GM23338 (cell line): ENCODE results near the gene NELFA.

Experiments
- EZH2 ChIP-seq: fragments of 200-600 bp; sonication (generic); IDR thresholded peaks from one replicate; pipeline ENCODE4 v1.8.0; 2017; ENCODE audit warnings: antibody characterized with exemption, mild to moderate bottlenecking, low read depth; ENCODE audit not compliant: unreplicated experiment
- TF ChIP-seq, protein P1 (sequence below), 2 experiments: fragments of 200-600 bp in 1 of 2; sonication (generic) in 1 of 2; conservative IDR thresholded peaks; 2 replicates each; pipeline versions ENCODE4 v1.5.1 to v1.6.1; 2016 to 2017; ENCODE audit warnings: antibody characterized with exemption in 2 of 2, low read depth in 2 of 2, mild to moderate bottlenecking in 2 of 2, moderate library complexity in 1 of 2
- TF ChIP-seq, protein P2 (sequence below): IDR thresholded peaks from 2 replicates; pipeline ENCODE4 v1.6.1; 2016; ENCODE audit warnings: antibody characterized with exemption

DNA sequence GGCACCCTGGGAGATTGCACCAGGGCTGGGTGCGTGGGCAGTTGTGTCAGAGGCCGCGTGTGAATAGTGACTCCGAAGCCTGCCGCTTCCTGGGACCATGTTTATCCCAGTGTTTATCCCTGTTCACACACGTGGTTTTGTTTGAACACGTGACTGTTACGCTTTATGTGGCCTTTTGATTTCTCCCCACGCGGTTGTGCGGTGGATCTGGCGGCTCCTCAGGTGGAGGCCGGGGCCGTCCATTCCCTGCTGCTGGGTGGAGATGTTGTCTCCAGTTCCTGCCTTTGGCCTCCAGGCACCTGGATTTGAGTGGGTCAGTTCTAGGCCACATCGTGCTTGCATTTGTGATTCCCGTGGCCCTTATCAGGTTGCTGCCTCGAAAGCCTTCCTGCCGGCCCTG is 35.1 kb downstream of the NELFA start:
- TF ChIP-seq, protein P1, sequence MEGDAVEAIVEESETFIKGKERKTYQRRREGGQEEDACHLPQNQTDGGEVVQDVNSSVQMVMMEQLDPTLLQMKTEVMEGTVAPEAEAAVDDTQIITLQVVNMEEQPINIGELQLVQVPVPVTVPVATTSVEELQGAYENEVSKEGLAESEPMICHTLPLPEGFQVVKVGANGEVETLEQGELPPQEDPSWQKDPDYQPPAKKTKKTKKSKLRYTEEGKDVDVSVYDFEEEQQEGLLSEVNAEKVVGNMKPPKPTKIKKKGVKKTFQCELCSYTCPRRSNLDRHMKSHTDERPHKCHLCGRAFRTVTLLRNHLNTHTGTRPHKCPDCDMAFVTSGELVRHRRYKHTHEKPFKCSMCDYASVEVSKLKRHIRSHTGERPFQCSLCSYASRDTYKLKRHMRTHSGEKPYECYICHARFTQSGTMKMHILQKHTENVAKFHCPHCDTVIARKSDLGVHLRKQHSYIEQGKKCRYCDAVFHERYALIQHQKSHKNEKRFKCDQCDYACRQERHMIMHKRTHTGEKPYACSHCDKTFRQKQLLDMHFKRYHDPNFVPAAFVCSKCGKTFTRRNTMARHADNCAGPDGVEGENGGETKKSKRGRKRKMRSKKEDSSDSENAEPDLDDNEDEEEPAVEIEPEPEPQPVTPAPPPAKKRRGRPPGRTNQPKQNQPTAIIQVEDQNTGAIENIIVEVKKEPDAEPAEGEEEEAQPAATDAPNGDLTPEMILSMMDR (conservative IDR thresholded peaks at IDR 0.05; ENCODE audit: low read depth in 2 of 2) = no peak
- TF ChIP-seq, protein P2, sequence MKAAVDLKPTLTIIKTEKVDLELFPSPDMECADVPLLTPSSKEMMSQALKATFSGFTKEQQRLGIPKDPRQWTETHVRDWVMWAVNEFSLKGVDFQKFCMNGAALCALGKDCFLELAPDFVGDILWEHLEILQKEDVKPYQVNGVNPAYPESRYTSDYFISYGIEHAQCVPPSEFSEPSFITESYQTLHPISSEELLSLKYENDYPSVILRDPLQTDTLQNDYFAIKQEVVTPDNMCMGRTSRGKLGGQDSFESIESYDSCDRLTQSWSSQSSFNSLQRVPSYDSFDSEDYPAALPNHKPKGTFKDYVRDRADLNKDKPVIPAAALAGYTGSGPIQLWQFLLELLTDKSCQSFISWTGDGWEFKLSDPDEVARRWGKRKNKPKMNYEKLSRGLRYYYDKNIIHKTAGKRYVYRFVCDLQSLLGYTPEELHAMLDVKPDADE = no peak
- no peak for TF ChIP-seq EZH2
